Gastroesophageal sphincter (tissue), 4 donors: ENCODE measurements around the gene HSD11B1. TPM values are rescaled to one million over a fixed set of nuclear protein-coding genes. Genes with fewer than 3 reads are reported as not detected.

Experiments used
- ATAC-seq: fragments of 150-250 bp; one replicate; pipeline ENCODE4 v1.9.1; 2016; ENCODE audit warnings: mild to moderate bottlenecking, moderate library complexity
- H3K27ac ChIP-seq, 4 donors: fragments of 200-600 bp; sonication (generic) in 3 of 4; 1 replicate in 3 of 4; 2 replicates in 1 of 4; pipeline ENCODE4 v1.5.1; 2016 to 2019
- H3K27me3 ChIP-seq: fragments of 200-600 bp; sonication (generic); one replicate; pipeline ENCODE4 v1.5.1; 2019
- H3K36me3 ChIP-seq, 2 donors: fragments of 200-600 bp; sonication (generic); one replicate each; pipeline ENCODE4 v1.5.1; 2019; ENCODE audit warnings: control low read depth in 1 of 2
- H3K4me1 ChIP-seq, 3 donors: fragments of 200-600 bp; sonication (generic); 1 replicate in 2 of 3; 2 replicates in 1 of 3; pipeline ENCODE4 v1.5.1; 2016 to 2019; ENCODE audit warnings: control low read depth in 2 of 3
- H3K4me3 ChIP-seq, 2 donors: fragments of 200-600 bp; sonication (generic); one replicate each; pipeline ENCODE4 v1.5.1; 2019; ENCODE audit warnings: mild to moderate bottlenecking in 1 of 2, moderate library complexity in 1 of 2
- H3K9me3 ChIP-seq, 3 donors: fragments of 200-600 bp; sonication (generic); one replicate each; pipeline ENCODE4 v1.5.1; 2017 to 2019; ENCODE audit warnings: control low read depth in 2 of 3
- CTCF ChIP-seq, 4 experiments: fragments of 200-600 bp in 2 of 4; fragments of 450-650 bp in 2 of 4; sonication (generic) in 1 of 4; IDR thresholded peaks; one replicate each; pipeline ENCODE4 v1.5.1; 2017 to 2019; ENCODE audit warnings: antibody characterized with exemption in 4 of 4, mild to moderate bottlenecking in 2 of 4, moderate library complexity in 2 of 4
- EP300 ChIP-seq: sonication (generic); formaldehyde crosslinking; IDR thresholded peaks from one replicate; pipeline ENCODE4 v1.6.1; 2017; ENCODE audit warnings: antibody characterized with exemption, mild to moderate bottlenecking
- POLR2A ChIP-seq, 2 donors: fragments of 450-650 bp; IDR thresholded peaks; one replicate each; pipeline ENCODE4 v1.6.1; 2017; ENCODE audit warnings: antibody characterized with exemption in 2 of 2, mild to moderate bottlenecking in 2 of 2, moderate library complexity in 1 of 2
- POLR2AphosphoS5 ChIP-seq: sonication (generic); formaldehyde crosslinking; IDR thresholded peaks from one replicate; pipeline ENCODE4 v1.6.1; 2017; ENCODE audit warnings: antibody characterized with exemption
- WGBS, 2 donors: methylation state at CpG; one replicate each; pipeline ENCODE4 v1.1.5; 2018; ENCODE audit warnings: low coverage in 1 of 2; 5-methylcytosine and 5-hydroxymethylcytosine counted together
- total RNA-seq, 4 donors: library from RNA; depleted of rRNA; stranded (reverse); fragments of >200 nt; gene quantifications; one replicate each; pipeline ENCODE4 v1.1.0, GENCODE V29; 2016

Gene HSD11B1
- total RNA-seq, 4 donors from 2014 or later: 5.0 to 17.8 (median 8.9) TPM

- Histone ChIP-seq H3K27me3 (no peaks in the 10 kb centered on the region), H3K4me1 (no peaks in the 10 kb centered on the region), H3K36me3 (no peaks in the 10 kb centered on the region), H3K4me3 (no peak overlapping the region), H3K9me3 (no peaks in the 10 kb centered on the region), H3K27ac (no peak overlapping the region)
- TF ChIP-seq EP300: no peak
- TF ChIP-seq POLR2A (IDR thresholded peaks at IDR 0.05): no peak
- TF ChIP-seq POLR2AphosphoS5: no peak
- no peak for TF ChIP-seq CTCF (IDR thresholded peaks at IDR 0.05)
- no peak for ATAC-seq
- WGBS, 2 donors: 50 to 56% methylated on average over 5 of the region's 5 CpGs
These were observed 44.7 kb upstream of the HSD11B1 start for GRCh38 chr1:209659909-209660308.

GRCh38 chr1:209661071-209661470 lies 43.6 kb upstream of the HSD11B1 start:
- no peaks in the 10 kb centered on the region for H3K36me3 ChIP-seq
- WGBS, 2 donors: 25 to 63% methylated on average over 1 of the region's 1 CpG

GRCh38 chr1:209662879-209663327 lies 41.7 kb upstream of the HSD11B1 start:
- TF ChIP-seq EP300 (no peak), POLR2A (IDR thresholded peaks at IDR 0.05) (no peak)
- no peaks in the 10 kb centered on the region for H3K27me3 ChIP-seq
- no peaks in the 10 kb centered on the region for H3K4me1 ChIP-seq
- 90 to 97% methylated on average over 3 of the region's 3 CpGs for WGBS, 2 donors
- H3K27ac ChIP-seq: no peak overlapping the region
- H3K9me3 ChIP-seq: no peaks in the 10 kb centered on the region
- no peak overlapping the region for H3K4me3 ChIP-seq
- no peak for ATAC-seq
- no peaks in the 10 kb centered on the region for H3K36me3 ChIP-seq

More at GRCh38 chr1:209661071-209661470, 43.6 kb upstream of the HSD11B1 start:
- no peaks in the 10 kb centered on the region for H3K4me1 ChIP-seq
- H3K27ac ChIP-seq: no peak overlapping the region
- H3K27me3 ChIP-seq: no peaks in the 10 kb centered on the region
- TF ChIP-seq POLR2AphosphoS5 (no peak), EP300 (no peak), CTCF (IDR thresholded peaks at IDR 0.05) (no peak), POLR2A (IDR thresholded peaks at IDR 0.05) (no peak)
- H3K4me3 ChIP-seq: no peak overlapping the region
- H3K9me3 ChIP-seq: no peaks in the 10 kb centered on the region
- ATAC-seq: no peak

GRCh38 chr1:209667103-209667502 lies 37.5 kb upstream of the HSD11B1 start:
- no peaks in the 10 kb centered on the region for H3K36me3 ChIP-seq
- WGBS, 2 donors: 83% methylated on average over 1 of the region's 1 CpG
- no peaks in the 10 kb centered on the region for H3K27me3 ChIP-seq
- ATAC-seq: no peak
- H3K4me1 ChIP-seq: no peaks in the 10 kb centered on the region
- no peak overlapping the region for H3K27ac ChIP-seq
- no peaks in the 10 kb centered on the region for H3K9me3 ChIP-seq
- TF ChIP-seq CTCF (IDR thresholded peaks at IDR 0.05) (no peak), POLR2A (IDR thresholded peaks at IDR 0.05) (no peak), EP300 (no peak), POLR2AphosphoS5 (no peak)
- H3K4me3 ChIP-seq: no peak overlapping the region

- Histone ChIP-seq H3K4me1 (no peaks in the 10 kb centered on the region), H3K36me3 (no peaks in the 10 kb centered on the region), H3K27me3 (no peaks in the 10 kb centered on the region), H3K27ac (no peak overlapping the region), H3K4me3 (no peak overlapping the region), H3K9me3 (no peaks in the 10 kb centered on the region)
- WGBS, 2 donors: 88 to 96% methylated on average over 3 to 4 of the region's 4 CpGs
- TF ChIP-seq POLR2AphosphoS5: no peak
- TF ChIP-seq POLR2A (IDR thresholded peaks at IDR 0.05): no peak
- no peak for TF ChIP-seq EP300
- TF ChIP-seq CTCF (IDR thresholded peaks at IDR 0.05): no peak
- ATAC-seq: no peak
These were observed 36.9 kb upstream of the HSD11B1 start for GRCh38 chr1:209667708-209668107.
